Activated CD4-positive, alpha-beta memory T cell treated with anti-CD3 and anti-CD28 coated beads, Interleukin-2, amount 10 ng/mL, durations not matched to agents 7 days and 5 days (primary cell): ENCODE results near the gene PRR4. TPM values are rescaled to one million over a fixed set of nuclear protein-coding genes. Genes with fewer than 3 reads are reported as not detected.

Experiments used
- CTCF ChIA-PET: fragments of 350-600 bp; sonication (Branson Sonifier 250); formaldehyde crosslinking; loops from one replicate; lab custom pipeline; 2021; ENCODE audit warnings: antibody characterized with exemption, inconsistent platforms; lab: Charles Lee
- POLR2A ChIA-PET: fragments of 350-600 bp; sonication (Branson Sonifier 250); formaldehyde crosslinking; loops from one replicate; lab custom pipeline; 2021; ENCODE audit warnings: antibody characterized with exemption; lab: Charles Lee
- DNase-seq: peaks from one replicate; pipeline ENCODE4 v3.0.0-alpha.2; 2020
- H3K27ac Mint-ChIP-seq: one replicate; pipeline ENCODE4 v1.8.0; 2021; ENCODE audit warnings: mild to moderate bottlenecking, mixed read lengths
- H3K27me3 Mint-ChIP-seq: one replicate; pipeline ENCODE4 v1.8.0; 2021; ENCODE audit warnings: mixed read lengths
- H3K36me3 Mint-ChIP-seq: one replicate; pipeline ENCODE4 v1.8.0; 2021; ENCODE audit warnings: low read depth, mixed read lengths
- H3K4me1 Mint-ChIP-seq: one replicate; pipeline ENCODE4 v1.8.0; 2021; ENCODE audit warnings: mixed read lengths
- H3K4me3 Mint-ChIP-seq: one replicate; pipeline ENCODE4 v1.8.0; 2021; ENCODE audit warnings: mild to moderate bottlenecking, mixed read lengths
- H3K9me3 Mint-ChIP-seq: one replicate; pipeline ENCODE4 v1.8.0; 2021; ENCODE audit warnings: mixed read lengths
- total RNA-seq, 2 experiments: library from RNA; stranded (reverse); gene quantifications; one replicate each; pipeline ENCODE4 v1.2.3, GENCODE V29; 2021

The PRR4 gene
- total RNA-seq, 2 experiments from 2014 or later = 0.68 to 0.98 TPM

- H3K4me3 Mint-ChIP-seq = no peak overlapping the region
- peaks cover 3% of the 10 kb centered on the region for H3K36me3 Mint-ChIP-seq
- ChIA-PET CTCF (no interaction called here), POLR2A (no interaction called here)
- H3K9me3 Mint-ChIP-seq = no peaks in the 10 kb centered on the region
- no peaks in the 10 kb centered on the region for H3K4me1 Mint-ChIP-seq
- DNase-seq = no peak
- H3K27ac Mint-ChIP-seq = no peak overlapping the region
- no peaks in the 10 kb centered on the region for H3K27me3 Mint-ChIP-seq
Observed at GRCh38 chr12:10842862-10843261, 6.4 kb downstream of the PRR4 start.

- H3K9me3 Mint-ChIP-seq = no peaks in the 10 kb centered on the region
- ChIA-PET POLR2A (no interaction called here), CTCF (no interaction called here)
- H3K4me3 Mint-ChIP-seq = no peak overlapping the region
- H3K27ac Mint-ChIP-seq = no peak overlapping the region
- DNase-seq = no peak
- no peaks in the 10 kb centered on the region for H3K4me1 Mint-ChIP-seq
- no peaks in the 10 kb centered on the region for H3K36me3 Mint-ChIP-seq
- H3K27me3 Mint-ChIP-seq = no peaks in the 10 kb centered on the region
Observed at GRCh38 chr12:10838461-10838860, 10.8 kb downstream of the PRR4 start.

- H3K27me3 Mint-ChIP-seq = no peaks in the 10 kb centered on the region
- no peaks in the 10 kb centered on the region for H3K9me3 Mint-ChIP-seq
- no peaks in the 10 kb centered on the region for H3K36me3 Mint-ChIP-seq
- ChIA-PET CTCF (no interaction called here), POLR2A (no interaction called here)
- H3K4me3 Mint-ChIP-seq = no peak overlapping the region
- DNase-seq = no peak
- no peak overlapping the region for H3K27ac Mint-ChIP-seq
- H3K4me1 Mint-ChIP-seq = no peaks in the 10 kb centered on the region
Observed at GRCh38 chr12:10829994-10830393, 19.3 kb downstream of the PRR4 start.

GRCh38 chr12:10826258-10826657 lies 23.0 kb downstream of the PRR4 start, which contains the start of gene TAS2R10:
TAS2R10 (minus strand) TSS chr12:10826358; CDS start chr12:10826269, 89 bp downstream.
- no peaks in the 10 kb centered on the region for H3K27me3 Mint-ChIP-seq
- DNase-seq = no peak

GRCh38 chr12:10824957-10825356 lies 24.3 kb downstream of the PRR4 start:
- Mint-ChIP-seq H3K27me3 (no peaks in the 10 kb centered on the region), H3K27ac (no peak overlapping the region), H3K36me3 (no peaks in the 10 kb centered on the region), H3K9me3 (no peaks in the 10 kb centered on the region), H3K4me1 (no peaks in the 10 kb centered on the region), H3K4me3 (no peak overlapping the region)
- POLR2A ChIA-PET = no interaction called here
- DNase-seq = no peak
- CTCF ChIA-PET = no interaction called here

More at GRCh38 chr12:10826258-10826657, 23.0 kb downstream of the PRR4 start, which contains the start of gene TAS2R10:
- H3K27ac Mint-ChIP-seq = no peak within 1 kb of the TSS
- no peaks in the 10 kb centered on the region for H3K9me3 Mint-ChIP-seq
- H3K36me3 Mint-ChIP-seq = no peaks in the 10 kb centered on the region
- no peak within 1 kb of the TSS for H3K4me3 Mint-ChIP-seq
- POLR2A ChIA-PET = no interaction called here
- H3K4me1 Mint-ChIP-seq = no peaks in the 10 kb centered on the region
- CTCF ChIA-PET = no interaction called here

GRCh38 chr12:10811883-10812536 lies 37.3 kb downstream of the PRR4 start:
- H3K27ac Mint-ChIP-seq = no peak overlapping the region

GRCh38 chr12:10810068-10810467 lies 39.2 kb downstream of the PRR4 start, which contains the start of gene TAS2R9:
TAS2R9 (minus strand) TSS chr12:10810168; CDS start chr12:10810075, 93 bp downstream.
- Mint-ChIP-seq H3K9me3 (no peaks in the 10 kb centered on the region), H3K4me1 (no peaks in the 10 kb centered on the region), H3K36me3 (no peaks in the 10 kb centered on the region), H3K27ac (no peak within 1 kb of the TSS), H3K27me3 (peaks cover 24% of the 10 kb centered on the region), H3K4me3 (no peak within 1 kb of the TSS)
- POLR2A ChIA-PET = no interaction called here
- CTCF ChIA-PET = interaction anchor here (0.6 to 1.1 kb wide), 2 partner anchors 336 to 657 kb away, joined by 3 read pairs; no protein-coding TSS in a partner anchor
- no peak for DNase-seq

More at GRCh38 chr12:10811883-10812536, 37.3 kb downstream of the PRR4 start:
- H3K36me3 Mint-ChIP-seq = no peaks in the 10 kb centered on the region
- no peaks in the 10 kb centered on the region for H3K4me1 Mint-ChIP-seq
- POLR2A ChIA-PET = no interaction called here
- no peak overlapping the region for H3K4me3 Mint-ChIP-seq
- peaks cover 14% of the 10 kb centered on the region for H3K27me3 Mint-ChIP-seq
- CTCF ChIA-PET = no interaction called here
- H3K9me3 Mint-ChIP-seq = no peaks in the 10 kb centered on the region
- DNase-seq = no peak

- POLR2A ChIA-PET = no interaction called here
- H3K4me1 Mint-ChIP-seq = no peaks in the 10 kb centered on the region
- H3K9me3 Mint-ChIP-seq = no peaks in the 10 kb centered on the region
- CTCF ChIA-PET = no interaction called here
- no peaks in the 10 kb centered on the region for H3K36me3 Mint-ChIP-seq
- no peak within 1 kb of the TSS for H3K4me3 Mint-ChIP-seq
- peaks cover 24% of the 10 kb centered on the region for H3K27me3 Mint-ChIP-seq
- DNase-seq = no peak
- H3K27ac Mint-ChIP-seq = no peak within 1 kb of the TSS
Observed at GRCh38 chr12:10807186-10807585, 42.1 kb downstream of the PRR4 start, which contains the start of gene TAS2R8. TAS2R8 (minus strand) TSS chr12:10807286; CDS start chr12:10806980, 306 bp downstream.

GRCh38 chr12:10802587-10802986 lies 46.7 kb downstream of the PRR4 start, which contains the start of gene TAS2R7:
TAS2R7 (minus strand) TSS chr12:10802627; CDS start chr12:10802570, 57 bp downstream.
- no peaks in the 10 kb centered on the region for H3K36me3 Mint-ChIP-seq
- peaks cover 23% of the 10 kb centered on the region for H3K27me3 Mint-ChIP-seq
- ChIA-PET POLR2A (no interaction called here), CTCF (no interaction called here)
- H3K4me3 Mint-ChIP-seq = no peak within 1 kb of the TSS
- H3K4me1 Mint-ChIP-seq = no peaks in the 10 kb centered on the region
- H3K27ac Mint-ChIP-seq = no peak within 1 kb of the TSS
- H3K9me3 Mint-ChIP-seq = no peaks in the 10 kb centered on the region
- no peak for DNase-seq

- peaks cover 27% of the 10 kb centered on the region for H3K27me3 Mint-ChIP-seq
- H3K27ac Mint-ChIP-seq = no peak overlapping the region
- ChIA-PET POLR2A (no interaction called here), CTCF (no interaction called here)
- H3K9me3 Mint-ChIP-seq = no peaks in the 10 kb centered on the region
- H3K4me3 Mint-ChIP-seq = no peak overlapping the region
- DNase-seq = no peak
- H3K36me3 Mint-ChIP-seq = no peaks in the 10 kb centered on the region
- H3K4me1 Mint-ChIP-seq = no peaks in the 10 kb centered on the region
Observed at GRCh38 chr12:10801741-10802140, 47.5 kb downstream of the PRR4 start.

Other genes with a start within 250 kb of the PRR4 start
- 10 to 100 TPM; 38.4 to 39.0 TPM for gene MAGOHB, start 235.9 kb downstream of the PRR4 start, total RNA-seq
- under 1 TPM; 0.60 to 0.71 TPM for gene STYK1, start 175.4 kb downstream of the PRR4 start, total RNA-seq
- gene YBX3, start 126.2 kb downstream of the PRR4 start, total RNA-seq = 10 to 100 TPM; 38.4 to 46.4 TPM
- gene TAS2R7, start 46.8 kb downstream of the PRR4 start, total RNA-seq = not detected
- not detected for gene TAS2R8, start 42.2 kb downstream of the PRR4 start, total RNA-seq
- not detected for gene TAS2R9, start 39.3 kb downstream of the PRR4 start, total RNA-seq
- under 1 TPM; 0.30 to 0.35 TPM for gene TAS2R10, start 23.1 kb downstream of the PRR4 start, total RNA-seq
- gene PRH1, start 34.8 kb upstream of the PRR4 start, total RNA-seq = 10 to 100 TPM in 1 of 2 experiments, 1 to 10 TPM in 1; 9.7 to 10.8 TPM
- under 1 TPM; 0.23 to 0.25 TPM for gene TAS2R13, start 60.1 kb upstream of the PRR4 start, total RNA-seq
- gene PRH2, start 79.8 kb upstream of the PRR4 start, total RNA-seq = not detected
- 1 to 10 TPM; 1.2 to 1.3 TPM for gene TAS2R14, start 89.8 kb upstream of the PRR4 start, total RNA-seq
- under 1 TPM; 0.25 to 0.73 TPM for gene TAS2R50, start 137.4 kb upstream of the PRR4 start, total RNA-seq
- under 1 TPM; 0.50 to 0.78 TPM for gene TAS2R20, start 148.8 kb upstream of the PRR4 start, total RNA-seq
- gene TAS2R19, start 173.1 kb upstream of the PRR4 start, total RNA-seq = 1 to 10 TPM; 1.1 to 1.3 TPM
- gene TAS2R31, start 181.9 kb upstream of the PRR4 start, total RNA-seq = 1 to 10 TPM; 1.7 to 1.9 TPM
- gene TAS2R46, start 212.8 kb upstream of the PRR4 start, total RNA-seq = under 1 TPM; 0.43 to 0.95 TPM
- gene TAS2R43, start 242.8 kb upstream of the PRR4 start, total RNA-seq = under 1 TPM; 0.55 to 0.63 TPM